HTR-8/SVneo (cell line): Measurements from ENCODE around the gene PSMB7.

ENCODE experiments used
- DNase-seq: peaks from one replicate; pipeline ENCODE4 v3.0.0; 2011; ENCODE audit warnings: low spot score, mixed read lengths; ENCODE audit not compliant: insufficient read length
- FAIRE-seq: peaks from 2 replicates; lab custom pipeline; 2011; peaks lifted over from hg19 to GRCh38; lab: Jason Lieb, UNC

PSMB7 gene

GRCh38 chr9:124332361-124333202 lies 82.7 kb downstream of the PSMB7 start:
- FAIRE-seq (no peak), DNase-seq (no peak)

GRCh38 chr9:124331580-124331979 lies 83.7 kb downstream of the PSMB7 start:
- FAIRE-seq = no peak
- DNase-seq = no peak

GRCh38 chr9:124330011-124330697 lies 85.1 kb downstream of the PSMB7 start:
- no peak for DNase-seq
- FAIRE-seq = no peak

GRCh38 chr9:124329206-124329792 lies 85.9 kb downstream of the PSMB7 start:
- DNase-seq (no peak), FAIRE-seq (no peak)

- FAIRE-seq = no peak
- DNase-seq = no peak
These were observed 87.0 kb downstream of the PSMB7 start for GRCh38 chr9:124328285-124328684.

GRCh38 chr9:124327491-124327890 lies 87.8 kb downstream of the PSMB7 start:
- no peak for FAIRE-seq
- DNase-seq = no peak

GRCh38 chr9:124326378-124326777 lies 88.9 kb downstream of the PSMB7 start:
- FAIRE-seq (no peak), DNase-seq (no peak)

GRCh38 chr9:124325816-124326215 lies 89.4 kb downstream of the PSMB7 start:
- FAIRE-seq (no peak), DNase-seq (no peak)

GRCh38 chr9:124323904-124324303 lies 91.3 kb downstream of the PSMB7 start:
- FAIRE-seq = no peak
- DNase-seq = no peak

GRCh38 chr9:124322618-124323432 lies 92.4 kb downstream of the PSMB7 start:
- FAIRE-seq = no peak
- DNase-seq = no peak

GRCh38 chr9:124321935-124322334 lies 93.3 kb downstream of the PSMB7 start:
- DNase-seq = no peak
- no peak for FAIRE-seq

- no peak for FAIRE-seq
- DNase-seq = no peak
These were observed 93.8 kb downstream of the PSMB7 start for GRCh38 chr9:124321416-124321815.

- FAIRE-seq = no peak
- peak; percentile 83 for DNase-seq
These were observed 94.9 kb downstream of the PSMB7 start for GRCh38 chr9:124320062-124320973.

GRCh38 chr9:124315882-124316281 lies 99.4 kb downstream of the PSMB7 start:
- DNase-seq (no peak), FAIRE-seq (no peak)

GRCh38 chr9:124313940-124314339 lies 101.3 kb downstream of the PSMB7 start:
- DNase-seq (no peak), FAIRE-seq (no peak)

- FAIRE-seq (no peak), DNase-seq (no peak)
These were observed 102.7 kb downstream of the PSMB7 start for GRCh38 chr9:124312290-124313265.

GRCh38 chr9:124311283-124311682 lies 104.0 kb downstream of the PSMB7 start:
- no peak for FAIRE-seq
- DNase-seq = no peak

- FAIRE-seq = peak; percentile 88
- peak; percentile 88 for DNase-seq
These were observed 105.6 kb downstream of the PSMB7 start for GRCh38 chr9:124309667-124310084.
